Measurements from ENCODE around the gene TEP1. TPM values are rescaled to one million over a fixed set of nuclear protein-coding genes. Genes with fewer than 3 reads are reported as not detected.

The TEP1 gene
- total and polyA plus RNA-seq, 2 of the 8 experiments (the other 6 are each of a cell fraction or from before 2014, with no cell fraction given): 6.9 to 10.7 TPM

DNA sequence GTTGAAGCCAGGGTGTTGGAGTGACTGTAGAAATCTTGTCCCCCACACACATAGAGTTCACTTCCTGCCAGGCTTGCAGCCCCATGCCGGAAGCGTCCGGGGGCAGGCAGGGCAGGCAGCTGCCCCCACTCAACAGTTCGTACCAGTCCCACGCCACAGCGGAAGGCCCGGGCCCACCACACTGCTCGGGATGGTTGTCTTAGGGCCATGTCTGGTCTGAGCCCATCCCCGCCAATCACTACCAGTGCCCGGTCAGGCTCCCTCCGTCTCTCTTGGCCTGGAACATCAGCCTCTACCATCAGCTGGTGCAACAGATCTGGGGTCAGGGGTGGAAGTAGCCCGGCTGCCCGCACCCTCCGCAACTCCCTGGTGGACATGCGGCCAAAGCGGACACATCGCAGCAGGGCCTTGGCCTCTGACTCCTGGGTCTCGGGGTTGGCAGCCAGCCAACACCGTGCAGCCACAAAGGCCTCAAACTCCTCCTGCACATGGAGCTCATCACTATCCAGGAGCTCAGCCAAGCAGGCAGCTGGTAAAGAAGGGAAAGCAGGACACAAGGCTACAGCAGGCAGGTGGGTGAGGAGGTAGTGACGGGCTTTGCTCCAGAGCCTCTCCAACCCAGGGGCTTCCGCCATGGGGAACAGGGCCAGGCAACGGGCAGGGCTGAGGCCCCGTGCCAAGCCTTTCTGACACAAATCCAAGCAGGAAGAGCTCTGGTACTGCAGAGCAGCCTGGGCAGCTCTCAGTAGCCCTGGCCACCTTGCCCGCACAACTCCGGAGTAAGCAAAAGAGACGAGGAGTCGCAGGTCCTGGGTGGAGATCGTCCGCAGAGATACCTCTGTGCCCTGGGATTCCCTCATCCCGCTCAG, 16.7 kb upstream of the TEP1 start:
- POLR2A ChIA-PET (ENCODE audit: partially characterized antibody): interaction anchor here (0.6 to 0.8 kb wide), 2 partner anchors 12 to 39 kb away, joined by 3 read pairs; partner anchors contain the start of gene PNP
- CTCF ChIA-PET (ENCODE audit: partially characterized antibody): interaction anchor here (1.3 to 1.7 kb wide), 5 partner anchors 8 to 74 kb away, joined by 3 to 6 read pairs (median 3); no protein-coding TSS in a partner anchor

More for the DNA sequence above, 16.7 kb upstream of the TEP1 start:
- H3K27me3 ChIP-seq (replicated peaks in 1 of 4; ENCODE audit: control insufficient read depth in 3 of 4, extremely low read depth in 1 of 4, insufficient read depth in 3 of 4, low read length in 3 of 4): peaks cover 0 to 7% (median 5%) of the 10 kb centered on the region in 4 experiments; a peak in 4 of 7 replicates
- H4K91ac ChIP-seq (replicated peaks; ENCODE audit: insufficient read length, low read length): no peak overlapping the region
- H3K9ac ChIP-seq (replicated peaks in 1 of 4; ENCODE audit: extremely low read depth in 1 of 4, low read depth in 3 of 4, low read length in 3 of 4): no peak overlapping the region
- H4K5ac ChIP-seq (ENCODE audit: insufficient read length, low read depth, low read length): no peak overlapping the region
- TF ChIP-seq CEBPB (IDR thresholded peaks at IDR 0.05; ENCODE audit: low read depth, low read length): no peak
- TF ChIP-seq RBBP5 (IDR thresholded peaks at IDR 0.05; ENCODE audit: borderline replicate concordance, low read depth, low read length): no peak
- no peak overlapping the region for H3K4me2 ChIP-seq (ENCODE audit: insufficient read depth in 1 of 2, low read depth in 2 of 2, low read length in 2 of 2)
- H2BK5ac ChIP-seq (ENCODE audit: low read depth, low read length): peak overlapping the region; percentile 26; the same call in 1 of the 2 replicates
- no peak overlapping the region for H3K4ac ChIP-seq (replicated peaks; ENCODE audit: insufficient read length, low read depth, low read length)
- no peak overlapping the region for H3K18ac ChIP-seq (ENCODE audit: extremely low read depth, low read length)
- DNase-seq (ENCODE audit: low read depth in 1 of 2, low spot score in 2 of 2) (no peak), FAIRE-seq (no peak)
- no peak overlapping the region for H3K14ac ChIP-seq (ENCODE audit: insufficient read length)
- no peaks in the 10 kb centered on the region for H3K79me1 ChIP-seq (ENCODE audit: low read depth, low read length)
- 95% methylated on average over 30 of the region's 30 CpGs; no CpG with 5 or more reads in 1 of the 2 experiments for WGBS, 2 experiments (ENCODE audit: extremely low coverage in 1 of 2, insufficient coverage in 1 of 2, insufficient read length in 1 of 2, insufficient replicate concordance in 2 of 2, low coverage in 1 of 2, low lambda C conversion rate in 2 of 2, missing lambda C conversion rate in 1 of 2)
- H3K9me3 ChIP-seq (ENCODE audit: insufficient read depth in 2 of 2, low read depth in 1 of 2, low read length in 1 of 2): no peaks in the 10 kb centered on the region
- no peak overlapping the region for H3K27ac ChIP-seq (ENCODE audit: low read depth, low read length)
- no peak overlapping the region for H2BK120ac ChIP-seq (replicated peaks; ENCODE audit: low read depth, low read length)
- H4K8ac ChIP-seq (ENCODE audit: extremely low read depth, insufficient read depth, low read length): 0 out of 2 replicates have a peak overlapping the region, but pooled peaks have one; percentile 3
- no peak overlapping the region for H2AK5ac ChIP-seq (ENCODE audit: low read depth, low read length)
- no peak overlapping the region for H3K23ac ChIP-seq (ENCODE audit: insufficient read length)
- H3K23me2 ChIP-seq (ENCODE audit: low read depth, low read length): peaks cover 1% of the 10 kb centered on the region; the same call in 1 of the 2 replicates
- H3K4me1 ChIP-seq (replicated peaks in 1 of 4; ENCODE audit: control insufficient read depth in 3 of 4, insufficient read depth in 4 of 4, low read length in 3 of 4): peaks cover 0 to 4% (median 3%) of the 10 kb centered on the region in 4 experiments; a peak in 3 of 7 replicates
- H3K36me3 ChIP-seq (ENCODE audit: control insufficient read depth in 2 of 4, insufficient read depth in 4 of 4, low read length in 3 of 4): no peaks in the 10 kb centered on the region
- H2AFZ ChIP-seq (ENCODE audit: low read length): no peak overlapping the region
- no peak overlapping the region for H3K4me3 ChIP-seq (ENCODE audit: extremely low read depth in 1 of 4, insufficient read depth in 2 of 4, low read depth in 3 of 4, low read length in 4 of 4)
- no peaks in the 10 kb centered on the region for H3K79me2 ChIP-seq (ENCODE audit: control insufficient read depth in 1 of 2, insufficient read depth in 2 of 2, low read length in 2 of 2)
- no peak overlapping the region for H3K56ac ChIP-seq (replicated peaks; ENCODE audit: insufficient read length, low read depth, low read length)
- H4K20me1 ChIP-seq (replicated peaks in 1 of 2; ENCODE audit: control insufficient read depth in 1 of 2, insufficient read depth in 2 of 2, low read length in 2 of 2): no peaks in the 10 kb centered on the region
- no peak overlapping the region for H2BK12ac ChIP-seq (ENCODE audit: low read depth, low read length)
- H2BK20ac ChIP-seq (ENCODE audit: low read length): no peak overlapping the region
- 0 out of 2 replicates have a peak overlapping the region, but pooled peaks have one; percentile 18 for H2BK15ac ChIP-seq (ENCODE audit: low read length)
